ENCODE data around the gene KATNB1. TPM values are rescaled to one million over a fixed set of nuclear protein-coding genes. Genes with fewer than 3 reads are reported as not detected.
A peak's percentile ranks its signal among the peaks of the same experiment; 100 is the strongest.

Gene KATNB1
- total RNA-seq, 3 donors from 2014 or later (not counting 1 experiment from before 2014, with no cell fraction given) = 23.6 to 34.3 (median 29.7) TPM

GRCh38 chr16:57764006-57764340 lies 28.4 kb downstream of the KATNB1 start:
- DNase-seq (no peak), ATAC-seq (no peak)
- no peaks in the 10 kb centered on the region for H3K27me3 ChIP-seq (ENCODE audit: control insufficient read depth, insufficient read depth, low read length)
- WGBS (ENCODE audit: insufficient coverage) = 98% methylated on average over 8 of the region's 9 CpGs
- H3K4me3 ChIP-seq (ENCODE audit: low read length) = no peak overlapping the region
- no peaks in the 10 kb centered on the region for H3K9me3 Mint-ChIP-seq
- H3K4me1 ChIP-seq (ENCODE audit: control insufficient read depth, insufficient read depth, low read length) = peaks cover 5% of the 10 kb centered on the region
- no peaks in the 10 kb centered on the region for H3K9me3 ChIP-seq (ENCODE audit: control insufficient read depth, insufficient read depth, low read length)
- no peak for TF ChIP-seq CTCF (IDR thresholded peaks at IDR 0.05)
- no peak overlapping the region for H3K27ac Mint-ChIP-seq
- H3K4me3 Mint-ChIP-seq = no peak overlapping the region
- no peaks in the 10 kb centered on the region for H3K36me3 Mint-ChIP-seq
- peaks cover 0 to 13% of the 10 kb centered on the region in 2 donors for H3K4me1 Mint-ChIP-seq
- intact Hi-C loops (cut with micrococcal nuclease) = no loop called here
- H3K36me3 ChIP-seq (ENCODE audit: control insufficient read depth, insufficient read depth, low read length) = no peaks in the 10 kb centered on the region
- no peaks in the 10 kb centered on the region for H3K27me3 Mint-ChIP-seq (ENCODE audit: low read depth in 2 of 2)
- H3K27ac ChIP-seq (ENCODE audit: low read length) = no peak overlapping the region

- DNase-seq (peak; percentile 18 to 56), ATAC-seq (peak; percentile 74 to 94 (median 90))
- Histone ChIP-seq H3K36me3 (ENCODE audit: control insufficient read depth, insufficient read depth, low read length) (no peaks in the 10 kb centered on the region), H3K27ac (ENCODE audit: low read length) (no peak overlapping the region), H3K9me3 (ENCODE audit: control insufficient read depth, insufficient read depth, low read length) (no peaks in the 10 kb centered on the region), H3K4me3 (ENCODE audit: low read length) (no peak overlapping the region), H3K27me3 (ENCODE audit: control insufficient read depth, insufficient read depth, low read length) (no peaks in the 10 kb centered on the region), H3K4me1 (ENCODE audit: control insufficient read depth, insufficient read depth, low read length) (no peaks in the 10 kb centered on the region)
- peaks cover 0 to 13% of the 10 kb centered on the region in 2 donors for H3K4me1 Mint-ChIP-seq
- no peak for TF ChIP-seq CTCF (IDR thresholded peaks at IDR 0.05)
- intact Hi-C loops (cut with micrococcal nuclease) = no loop called here
- 81% methylated on average over 6 of the region's 6 CpGs for WGBS (ENCODE audit: insufficient coverage)
- peak overlapping the region in 1 of 2 donors; percentile 16 for H3K27ac Mint-ChIP-seq
- no peaks in the 10 kb centered on the region for H3K9me3 Mint-ChIP-seq
- H3K36me3 Mint-ChIP-seq = no peaks in the 10 kb centered on the region
- no peak overlapping the region for H3K4me3 Mint-ChIP-seq
- no peaks in the 10 kb centered on the region for H3K27me3 Mint-ChIP-seq (ENCODE audit: low read depth in 2 of 2)
Observed at GRCh38 chr16:57764341-57765159, 29.0 kb downstream of the KATNB1 start.

GRCh38 chr16:57765160-57765728 lies 29.7 kb downstream of the KATNB1 start:
- Histone ChIP-seq H3K27ac (ENCODE audit: low read length) (no peak overlapping the region), H3K4me3 (ENCODE audit: low read length) (no peak overlapping the region), H3K36me3 (ENCODE audit: control insufficient read depth, insufficient read depth, low read length) (no peaks in the 10 kb centered on the region), H3K9me3 (ENCODE audit: control insufficient read depth, insufficient read depth, low read length) (no peaks in the 10 kb centered on the region), H3K4me1 (ENCODE audit: control insufficient read depth, insufficient read depth, low read length) (no peaks in the 10 kb centered on the region), H3K27me3 (ENCODE audit: control insufficient read depth, insufficient read depth, low read length) (no peaks in the 10 kb centered on the region)
- no peak overlapping the region for H3K4me3 Mint-ChIP-seq
- DNase-seq (no peak), ATAC-seq (no peak)
- H3K27me3 Mint-ChIP-seq (ENCODE audit: low read depth in 2 of 2) = no peaks in the 10 kb centered on the region
- H3K9me3 Mint-ChIP-seq = no peaks in the 10 kb centered on the region
- H3K4me1 Mint-ChIP-seq = peaks cover 0 to 13% of the 10 kb centered on the region in 2 donors
- H3K27ac Mint-ChIP-seq = peak overlapping the region in 1 of 2 donors; percentile 16
- WGBS (ENCODE audit: insufficient coverage) = 93% methylated on average over 17 of the region's 17 CpGs
- intact Hi-C loops (cut with micrococcal nuclease) = no loop called here
- no peak for TF ChIP-seq CTCF (IDR thresholded peaks at IDR 0.05)
- H3K36me3 Mint-ChIP-seq = no peaks in the 10 kb centered on the region
